HepG2 (cell line): Measurements from ENCODE around the gene FKBP8. TPM values are rescaled to one million over a fixed set of nuclear protein-coding genes. Genes with fewer than 3 reads are reported as not detected.

Experiments used
- CCAR2 ChIP-seq: fragments of 200-400 bp; formaldehyde crosslinking; optimal IDR thresholded peaks from 2 replicates; pipeline ENCODE3; 2018; ENCODE audit warnings: low read depth, mild to moderate bottlenecking, low read length, moderate library complexity
- CENPX ChIP-seq: sonication (generic); formaldehyde crosslinking; IDR thresholded peaks from 2 replicates; pipeline ENCODE4 v1.9.0; 2021; ENCODE audit warnings: mild to moderate bottlenecking, missing genetic modification reagents, moderate library complexity
- HDAC6 ChIP-seq: fragments of 200-600 bp; sonication (generic); IDR thresholded peaks from 2 replicates; pipeline ENCODE4 v1.7.0; 2017; ENCODE audit warnings: mild to moderate bottlenecking, antibody characterized with exemption, low read length, low read depth
- HOXA3 ChIP-seq: sonication (generic); formaldehyde crosslinking; IDR thresholded peaks from 2 replicates; pipeline ENCODE4 v1.5.0; 2020; ENCODE audit warnings: missing genetic modification reagents
- ISL2 ChIP-seq: sonication (generic); formaldehyde crosslinking; IDR thresholded peaks from 2 replicates; pipeline ENCODE4 v1.5.0; 2020; ENCODE audit warnings: missing genetic modification reagents
- KLF15 ChIP-seq: sonication (generic); formaldehyde crosslinking; IDR thresholded peaks from 2 replicates; pipeline ENCODE4 v1.8.1; 2023; ENCODE audit warnings: borderline replicate concordance, mild to moderate bottlenecking, inconsistent platforms, missing genetic modification reagents, mixed read lengths
- MYNN ChIP-seq: sonication (generic); formaldehyde crosslinking; IDR thresholded peaks from 2 replicates; pipeline ENCODE4 v1.4.0; 2020; ENCODE audit warnings: mild to moderate bottlenecking, low read depth, missing genetic modification reagents
- RCOR2 ChIP-seq: IDR thresholded peaks from 2 replicates; pipeline ENCODE4 v1.6.1; 2016; ENCODE audit warnings: missing biosample characterization, missing genetic modification reagents
- SIN3B ChIP-seq: fragments of 150-350 bp; IDR thresholded peaks from 2 replicates; pipeline ENCODE4 v1.6.1; 2014; ENCODE audit warnings: low read length
- ZNF12 ChIP-seq: sonication (generic); formaldehyde crosslinking; IDR thresholded peaks from 2 replicates; pipeline ENCODE4 v1.5.0; 2020; ENCODE audit warnings: missing genetic modification reagents
- ZNF256 ChIP-seq: sonication (generic); formaldehyde crosslinking; conservative IDR thresholded peaks from 2 replicates; pipeline ENCODE4 v1.4.0; 2020; ENCODE audit warnings: missing genetic modification reagents
- ZNF407 ChIP-seq: sonication (generic); formaldehyde crosslinking; IDR thresholded peaks from one replicate; pipeline ENCODE4 v1.5.1; 2020; ENCODE audit warnings: mild to moderate bottlenecking, missing genetic modification reagents; ENCODE audit errors: not compliant biosample characterization
- ZNF574 ChIP-seq: sonication (generic); formaldehyde crosslinking; IDR thresholded peaks from 2 replicates; pipeline ENCODE4 v1.4.0; 2020; ENCODE audit warnings: missing genetic modification reagents
- polyA plus RNA-seq, 8 experiments: library from polyadenylated mRNA; depleted of rRNA in 3 of 8; stranded (reverse) in 7 of 8; unstranded in 1 of 8; fragments of >200 nt; fragmentation: Illumina TruSeq in 4 of 8; extraction: Trizol in 4 of 8; gene quantifications; 2 replicates each; pipeline versions ENCODE4 v1.2.1 to v1.2.3, GENCODE V29; 2011 to 2016; ENCODE audit warnings: low read depth in 4 of 8, missing spikeins in 1 of 8, mixed read lengths in 1 of 8; ENCODE audit not compliant: insufficient read depth in 1 of 8
- total RNA-seq, 5 experiments: library from RNA; depleted of rRNA; stranded (reverse); fragments of >200 nt; fragmentation: Illumina TruSeq; extraction: Trizol; gene quantifications; 2 replicates each; pipeline ENCODE4 v1.2.3, GENCODE V29; 2016; ENCODE audit warnings: low read depth in 1 of 5
- TF ChIP-seq, protein P1 (sequence below): sonication (generic); formaldehyde crosslinking; IDR thresholded peaks from 2 replicates; pipeline ENCODE4 v1.4.0; 2020; ENCODE audit warnings: missing genetic modification reagents, mild to moderate bottlenecking, borderline replicate concordance

FKBP8 gene
- total and polyA plus RNA-seq, 2 of the 13 experiments (the other 11 are each of a cell fraction or from before 2014, with no cell fraction given), result 81.7 to 93.9 TPM

- TF ChIP-seq ZNF574 (CRISPR knock-in tag), result peak; percentile 99
- peak; percentile 87 for TF ChIP-seq ZNF12
- TF ChIP-seq ISL2 (CRISPR knock-in tag), result peak; percentile 30
- no peak; the same call in 1 of the 2 replicates for TF ChIP-seq ZNF256
- peak; percentile 88 for TF ChIP-seq HOXA3 (CRISPR knock-in tag)
- TF ChIP-seq CCAR2, result peak; percentile 71
- no peak for TF ChIP-seq ZNF407 (CRISPR knock-in tag)
- TF ChIP-seq CENPX (CRISPR knock-in tag), result no peak
- TF ChIP-seq, protein P1, sequence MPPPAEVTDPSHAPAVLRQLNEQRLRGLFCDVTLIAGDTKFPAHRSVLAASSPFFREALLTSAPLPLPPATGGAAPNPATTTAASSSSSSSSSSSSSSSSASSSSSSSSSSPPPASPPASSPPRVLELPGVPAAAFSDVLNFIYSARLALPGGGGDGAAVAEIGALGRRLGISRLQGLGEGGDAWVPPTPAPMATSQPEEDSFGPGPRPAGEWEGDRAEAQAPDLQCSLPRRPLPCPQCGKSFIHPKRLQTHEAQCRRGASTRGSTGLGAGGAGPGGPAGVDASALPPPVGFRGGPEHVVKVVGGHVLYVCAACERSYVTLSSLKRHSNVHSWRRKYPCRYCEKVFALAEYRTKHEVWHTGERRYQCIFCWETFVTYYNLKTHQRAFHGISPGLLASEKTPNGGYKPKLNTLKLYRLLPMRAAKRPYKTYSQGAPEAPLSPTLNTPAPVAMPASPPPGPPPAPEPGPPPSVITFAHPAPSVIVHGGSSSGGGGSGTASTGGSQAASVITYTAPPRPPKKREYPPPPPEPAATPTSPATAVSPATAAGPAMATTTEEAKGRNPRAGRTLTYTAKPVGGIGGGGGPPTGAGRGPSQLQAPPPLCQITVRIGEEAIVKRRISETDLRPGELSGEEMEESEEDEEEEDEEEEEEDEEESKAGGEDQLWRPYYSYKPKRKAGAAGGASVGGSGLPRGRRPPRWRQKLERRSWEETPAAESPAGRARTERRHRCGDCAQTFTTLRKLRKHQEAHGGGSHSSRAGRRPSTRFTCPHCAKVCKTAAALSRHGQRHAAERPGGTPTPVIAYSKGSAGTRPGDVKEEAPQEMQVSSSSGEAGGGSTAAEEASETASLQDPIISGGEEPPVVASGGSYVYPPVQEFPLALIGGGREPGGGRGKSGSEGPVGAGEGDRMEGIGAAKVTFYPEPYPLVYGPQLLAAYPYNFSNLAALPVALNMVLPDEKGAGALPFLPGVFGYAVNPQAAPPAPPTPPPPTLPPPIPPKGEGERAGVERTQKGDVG (CRISPR knock-in tag), result no peak
- TF ChIP-seq RCOR2 (CRISPR knock-in tag), result 0 out of 2 replicates have a peak, but pooled peaks have one; percentile 35
- no peak for TF ChIP-seq HDAC6
- no peak for TF ChIP-seq SIN3B
- no peak; the same call in 1 of the 2 replicates for TF ChIP-seq KLF15 (CRISPR knock-in tag)
- TF ChIP-seq MYNN, result no peak
Measured at GRCh38 chr19:18588611-18589379, 45.4 kb upstream of the FKBP8 start, which contains the start of gene REX1BD (continued).
